HFFc6 (cell line): Measurements from ENCODE around the gene CNTN5. TPM values are rescaled to one million over a fixed set of nuclear protein-coding genes. Genes with fewer than 3 reads are reported as not detected.
A peak's percentile ranks its signal among the peaks of the same experiment; 100 is the strongest.

Experiments used
- DNase-seq: peaks from one replicate; pipeline ENCODE4 v3.0.0-alpha.2; 2018
- H3K27ac Mint-ChIP-seq: 2 replicates; pipeline ENCODE4 v1.8.0; 2020; ENCODE audit warnings: mild to moderate bottlenecking, mixed read lengths
- H3K27me3 Mint-ChIP-seq: 2 replicates; pipeline ENCODE4 v1.8.0; 2021; ENCODE audit warnings: mild to moderate bottlenecking, moderate library complexity, mixed read lengths; ENCODE audit not compliant: insufficient read depth
- H3K36me3 Mint-ChIP-seq: 2 replicates; pipeline ENCODE4 v1.8.0; 2021; ENCODE audit warnings: low read depth, mixed read lengths
- H3K4me1 Mint-ChIP-seq: 2 replicates; pipeline ENCODE4 v1.8.0; 2020; ENCODE audit warnings: low read depth, mixed read lengths
- H3K4me3 Mint-ChIP-seq: 2 replicates; pipeline ENCODE4 v1.8.0; 2020; ENCODE audit warnings: mild to moderate bottlenecking, moderate library complexity, mixed read lengths
- H3K9me3 Mint-ChIP-seq: 2 replicates; pipeline ENCODE4 v1.8.0; 2020; ENCODE audit warnings: mild to moderate bottlenecking, mixed read lengths
- total RNA-seq, 6 experiments: library from RNA; stranded (reverse); fragmentation: NEBNext Ultra II Directional; extraction: Animal tissue kit (Norgen Biotek cat#: 25700); gene quantifications; 2 replicates in 1 of 6; 3 replicates in 5 of 6; pipeline ENCODE4 v1.2.3, GENCODE V29; 2021
- TF ChIP-seq, protein P1 (sequence below): fragments of 200-600 bp; sonication (generic); IDR thresholded peaks from 2 replicates; pipeline ENCODE4 v1.5.0; 2021; ENCODE audit warnings: antibody characterized with exemption, mild to moderate bottlenecking

The CNTN5 gene
- total RNA-seq, 6 experiments from 2014 or later, result not detected

DNA sequence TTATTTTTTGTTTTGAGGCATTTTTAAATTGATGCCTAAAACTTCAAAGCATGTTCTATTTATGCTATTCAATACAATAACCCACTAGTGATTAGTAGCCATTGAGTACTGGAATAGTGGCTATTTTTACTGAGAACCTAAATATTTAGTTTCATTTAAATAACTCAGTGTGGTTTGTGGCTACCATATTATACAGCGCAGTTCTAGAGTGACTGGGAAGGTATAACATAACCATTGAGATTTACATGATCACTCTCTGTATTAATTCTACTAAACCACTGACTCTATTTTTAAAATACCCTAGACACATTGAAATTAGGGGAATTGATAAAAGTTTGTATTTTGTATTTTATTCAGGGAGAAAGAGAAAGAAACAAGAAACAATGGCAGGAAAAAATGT, 441.2 kb downstream of the CNTN5 start:
- TF ChIP-seq, protein P1, sequence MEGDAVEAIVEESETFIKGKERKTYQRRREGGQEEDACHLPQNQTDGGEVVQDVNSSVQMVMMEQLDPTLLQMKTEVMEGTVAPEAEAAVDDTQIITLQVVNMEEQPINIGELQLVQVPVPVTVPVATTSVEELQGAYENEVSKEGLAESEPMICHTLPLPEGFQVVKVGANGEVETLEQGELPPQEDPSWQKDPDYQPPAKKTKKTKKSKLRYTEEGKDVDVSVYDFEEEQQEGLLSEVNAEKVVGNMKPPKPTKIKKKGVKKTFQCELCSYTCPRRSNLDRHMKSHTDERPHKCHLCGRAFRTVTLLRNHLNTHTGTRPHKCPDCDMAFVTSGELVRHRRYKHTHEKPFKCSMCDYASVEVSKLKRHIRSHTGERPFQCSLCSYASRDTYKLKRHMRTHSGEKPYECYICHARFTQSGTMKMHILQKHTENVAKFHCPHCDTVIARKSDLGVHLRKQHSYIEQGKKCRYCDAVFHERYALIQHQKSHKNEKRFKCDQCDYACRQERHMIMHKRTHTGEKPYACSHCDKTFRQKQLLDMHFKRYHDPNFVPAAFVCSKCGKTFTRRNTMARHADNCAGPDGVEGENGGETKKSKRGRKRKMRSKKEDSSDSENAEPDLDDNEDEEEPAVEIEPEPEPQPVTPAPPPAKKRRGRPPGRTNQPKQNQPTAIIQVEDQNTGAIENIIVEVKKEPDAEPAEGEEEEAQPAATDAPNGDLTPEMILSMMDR, result no peak
- Mint-ChIP-seq H3K4me3 (no peak overlapping the region), H3K27ac (no peak overlapping the region), H3K4me1 (no peaks in the 10 kb centered on the region), H3K9me3 (peaks cover 13% of the 10 kb centered on the region), H3K36me3 (no peaks in the 10 kb centered on the region), H3K27me3 (no peaks in the 10 kb centered on the region)
- no peak for DNase-seq

DNA sequence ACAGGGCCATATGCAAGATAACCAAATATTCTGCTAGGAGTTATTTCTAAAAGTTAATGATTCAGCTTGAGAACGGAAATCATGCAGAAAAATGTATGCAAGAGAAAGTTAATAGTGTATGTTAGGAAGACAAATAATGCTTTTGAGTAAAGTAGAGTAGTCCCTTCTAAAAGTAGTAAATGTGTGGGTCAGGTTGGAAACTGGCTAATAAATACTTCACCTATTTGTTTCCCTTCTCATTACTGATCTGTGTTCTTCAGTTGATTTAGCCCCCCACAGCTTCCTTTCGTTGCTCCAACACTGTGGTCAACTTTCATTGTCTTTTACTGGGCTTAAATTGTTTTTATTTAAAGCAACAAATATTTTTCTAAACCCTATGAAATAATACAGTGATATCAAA, 444.2 kb downstream of the CNTN5 start:
- DNase-seq, result no peak
- Mint-ChIP-seq H3K9me3 (peaks cover 6% of the 10 kb centered on the region), H3K27me3 (no peaks in the 10 kb centered on the region)

DNA sequence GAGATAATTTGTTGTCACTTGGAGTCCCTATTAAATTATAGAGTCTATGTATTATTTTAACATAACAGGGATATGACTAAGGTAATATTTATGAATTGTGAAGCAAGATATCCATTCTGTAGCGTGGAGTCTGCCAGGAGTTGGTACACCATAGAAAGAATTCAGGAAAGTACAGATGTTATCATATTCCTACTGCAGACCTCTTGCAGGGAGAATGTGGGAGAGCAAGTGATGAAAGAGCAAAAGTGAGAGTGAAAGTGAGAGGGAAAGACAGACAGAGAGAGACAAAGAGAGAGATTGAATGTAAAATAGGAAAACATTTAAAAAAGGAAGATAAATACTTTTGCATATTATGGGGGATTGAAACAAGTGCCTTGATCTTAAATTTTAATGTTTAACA, 468.8 kb downstream of the CNTN5 start:
- no peaks in the 10 kb centered on the region for H3K36me3 Mint-ChIP-seq
- TF ChIP-seq, protein P1, result no peak
- no peaks in the 10 kb centered on the region for H3K4me1 Mint-ChIP-seq
- DNase-seq, result no peak
- H3K27me3 Mint-ChIP-seq, result no peaks in the 10 kb centered on the region
- peaks cover 22% of the 10 kb centered on the region for H3K9me3 Mint-ChIP-seq
- no peak overlapping the region for H3K4me3 Mint-ChIP-seq
- no peak overlapping the region for H3K27ac Mint-ChIP-seq

More for the DNA sequence above, 444.2 kb downstream of the CNTN5 start:
- Mint-ChIP-seq H3K27ac (no peak overlapping the region), H3K4me1 (no peaks in the 10 kb centered on the region), H3K36me3 (no peaks in the 10 kb centered on the region), H3K4me3 (no peak overlapping the region)
- TF ChIP-seq, protein P1, result no peak

DNA sequence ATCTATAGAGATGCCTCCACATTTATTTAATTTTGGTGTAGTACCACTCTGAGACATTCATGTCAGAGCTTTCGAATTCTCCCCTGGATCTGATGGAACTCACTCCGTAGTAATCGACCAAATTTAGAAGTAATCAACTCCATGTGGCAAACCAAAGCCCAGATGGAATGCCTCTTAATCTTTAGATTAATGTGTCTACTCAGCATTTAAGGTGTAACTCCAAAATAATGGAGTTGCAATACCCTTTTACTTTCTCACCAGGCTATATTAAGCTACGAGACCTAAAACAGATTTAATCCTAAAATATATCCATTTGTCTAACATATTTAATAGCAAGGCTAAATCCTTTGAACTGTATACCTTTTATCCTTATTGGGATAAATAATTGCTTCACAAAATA, 473.3 kb downstream of the CNTN5 start:
- H3K27ac Mint-ChIP-seq, result no peak overlapping the region
- H3K9me3 Mint-ChIP-seq, result peaks cover 28% of the 10 kb centered on the region
- DNase-seq, result no peak
- no peaks in the 10 kb centered on the region for H3K36me3 Mint-ChIP-seq
- H3K4me3 Mint-ChIP-seq, result no peak overlapping the region
- TF ChIP-seq, protein P1, result no peak
- H3K4me1 Mint-ChIP-seq, result no peaks in the 10 kb centered on the region
- no peaks in the 10 kb centered on the region for H3K27me3 Mint-ChIP-seq

DNA sequence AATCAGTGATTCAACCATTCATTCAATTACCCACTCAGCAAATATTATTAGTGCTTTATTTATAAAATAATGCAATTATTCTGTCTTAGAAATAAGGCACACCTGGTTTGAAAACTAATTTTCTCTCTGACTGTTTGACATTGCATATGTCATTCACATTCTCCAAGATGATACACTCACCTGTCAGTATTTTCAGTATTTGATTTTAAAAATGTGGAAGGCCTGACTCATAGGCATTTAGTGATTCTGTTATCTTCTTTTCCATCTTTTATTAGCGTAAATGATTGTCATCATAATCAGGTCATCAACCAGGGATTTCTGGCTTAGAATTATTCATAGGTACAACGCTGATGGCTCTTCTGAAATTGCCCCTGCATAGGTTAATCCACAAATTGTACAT, 480.9 kb downstream of the CNTN5 start:
- no peaks in the 10 kb centered on the region for H3K27me3 Mint-ChIP-seq
- TF ChIP-seq, protein P1, result no peak
- H3K4me3 Mint-ChIP-seq, result no peak overlapping the region
- no peaks in the 10 kb centered on the region for H3K36me3 Mint-ChIP-seq
- no peaks in the 10 kb centered on the region for H3K4me1 Mint-ChIP-seq
- peaks cover 34% of the 10 kb centered on the region for H3K9me3 Mint-ChIP-seq
- no peak overlapping the region for H3K27ac Mint-ChIP-seq
- no peak for DNase-seq

DNA sequence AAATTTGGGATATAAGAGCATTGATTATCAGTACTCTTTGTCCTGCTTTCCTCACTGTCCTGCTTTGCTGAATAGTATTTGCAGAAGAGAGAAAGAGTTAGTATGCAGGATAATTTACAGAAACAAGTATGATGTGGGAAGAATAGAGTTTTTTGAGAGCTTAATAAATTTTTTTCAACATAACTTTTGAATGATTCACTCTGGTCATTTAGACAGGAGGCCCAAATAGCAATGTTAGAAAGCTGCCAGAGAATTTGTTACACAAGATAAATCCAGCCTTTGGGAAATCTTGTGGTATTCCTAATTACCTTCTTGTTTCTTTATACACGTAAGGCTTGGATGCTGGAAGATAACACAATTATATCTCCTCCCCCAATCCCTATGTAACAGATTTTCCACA, 484.6 kb downstream of the CNTN5 start:
- Mint-ChIP-seq H3K4me1 (no peaks in the 10 kb centered on the region), H3K36me3 (no peaks in the 10 kb centered on the region), H3K27ac (no peak overlapping the region), H3K27me3 (no peaks in the 10 kb centered on the region), H3K4me3 (no peak overlapping the region), H3K9me3 (peaks cover 21% of the 10 kb centered on the region)
- TF ChIP-seq, protein P1, result no peak
- peak; percentile 2 for DNase-seq
